Measurements from ENCODE around the gene NUP98.

GRCh38 chr11:3684819-3685172, 112.6 kb downstream of the NUP98 start:
- TF ChIP-seq SIN3A (IDR thresholded peaks at IDR 0.05; ENCODE audit: low read depth) (no peak), CTCF (IDR thresholded peaks at IDR 0.05 in 2 of 3, conservative IDR thresholded peaks at IDR 0.05 in 1 of 3; ENCODE audit: borderline replicate concordance in 1 of 3, insufficient read depth in 1 of 3, low read depth in 2 of 3, low read length in 2 of 3) (no peak), POLR2A (IDR thresholded peaks at IDR 0.05; ENCODE audit: borderline replicate concordance, extremely low read depth, insufficient read depth, insufficient read length) (no peak), REST (IDR thresholded peaks at IDR 0.05; ENCODE audit: low read depth) (no peak), JUND (IDR thresholded peaks at IDR 0.05) (no peak), EZH2 (IDR thresholded peaks at IDR 0.05) (no peak), ZFX (IDR thresholded peaks at IDR 0.05) (no peak), RAD21 (IDR thresholded peaks at IDR 0.05; ENCODE audit: low read depth) (no peak)

Measured in HCT116 (cell line).